Muscle of arm (tissue), 12 donors: ENCODE results near the gene SFTPB. TPM values are rescaled to one million over a fixed set of nuclear protein-coding genes. Genes with fewer than 3 reads are reported as not detected.
"Not testable (repeated sequence)": the region's sequence is repeated elsewhere in the genome, so short reads cannot be mapped to it uniquely, and the experiment has no call there.

Experiments
- DNase-seq: peaks from one replicate; pipeline ENCODE4 v3.0.0-alpha.2; 2013
- polyA plus RNA-seq, 12 donors: library from polyadenylated mRNA; unstranded; fragments of 120-200 nt; gene quantifications; one replicate each; pipeline ENCODE4 v1.2.1, GENCODE V29; 2013; ENCODE audit not compliant: insufficient read length in 12 of 12

The SFTPB gene
- polyA plus RNA-seq, 12 donors: 0.04 to 0.23 (median 0.08) TPM; not detected in 5

DNA sequence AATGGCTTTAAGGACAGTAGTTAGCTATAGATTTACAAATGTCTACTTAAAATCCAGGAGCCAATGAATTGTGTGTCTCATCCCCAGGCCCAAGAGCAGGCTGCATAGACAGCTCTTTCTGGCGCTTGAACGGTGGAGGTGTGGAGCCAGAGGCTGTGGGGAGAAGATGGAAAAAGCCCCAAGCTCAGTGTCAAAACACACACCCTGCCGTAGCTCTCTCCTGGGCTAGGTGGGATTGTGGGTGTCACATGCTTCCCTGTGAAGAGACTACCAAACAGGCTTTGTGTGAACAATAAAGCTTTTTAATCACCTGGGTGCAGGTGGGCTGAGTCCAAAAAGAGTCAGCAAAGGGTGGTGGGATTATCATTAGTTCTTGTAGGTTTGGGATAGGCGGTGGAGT is 10.6 kb downstream of the SFTPB start:
- DNase-seq: not testable (repeated sequence)

DNA sequence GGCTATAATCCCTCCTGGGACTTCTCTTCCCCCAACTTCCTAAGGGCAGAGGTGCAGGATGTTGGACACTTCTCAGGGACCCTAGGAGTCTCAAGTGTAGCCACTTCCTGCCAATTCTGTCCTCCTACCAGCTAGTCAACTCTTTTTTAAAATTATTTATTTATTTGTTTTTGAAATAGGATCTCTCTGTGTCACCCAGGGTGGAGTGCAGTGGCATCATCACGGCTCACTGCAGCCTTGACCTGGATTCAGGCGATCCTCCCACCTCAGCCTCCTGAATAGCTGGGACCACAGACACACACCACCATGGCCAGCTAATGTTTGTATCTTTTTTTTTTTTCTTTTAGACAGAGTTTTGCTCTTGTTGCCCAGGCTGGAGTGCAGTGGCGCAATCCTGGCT is 11.5 kb downstream of the SFTPB start:
- DNase-seq: no peak

DNA sequence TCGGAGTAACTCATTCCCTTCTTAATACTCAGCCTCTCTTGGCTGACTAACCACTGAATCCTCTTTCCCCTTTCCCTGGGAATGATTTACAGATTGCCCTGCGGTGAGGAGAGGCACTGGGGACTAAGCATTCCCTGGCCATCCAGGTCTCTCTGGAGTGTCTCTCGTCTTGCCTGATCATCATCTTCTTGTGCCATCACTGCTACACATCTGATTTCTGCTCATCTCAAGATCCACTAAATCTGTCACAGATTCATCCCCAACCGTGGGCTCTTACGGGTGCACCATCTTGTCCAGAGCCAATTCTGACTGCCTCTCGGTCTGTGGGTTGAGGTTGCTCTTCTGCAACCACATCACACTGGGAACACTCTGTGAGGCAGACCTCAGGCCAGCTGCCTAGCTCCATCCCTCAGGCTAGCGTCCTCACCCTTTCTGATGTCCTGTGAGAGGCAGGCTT is 12.0 kb downstream of the SFTPB start:
- DNase-seq: no peak

DNA sequence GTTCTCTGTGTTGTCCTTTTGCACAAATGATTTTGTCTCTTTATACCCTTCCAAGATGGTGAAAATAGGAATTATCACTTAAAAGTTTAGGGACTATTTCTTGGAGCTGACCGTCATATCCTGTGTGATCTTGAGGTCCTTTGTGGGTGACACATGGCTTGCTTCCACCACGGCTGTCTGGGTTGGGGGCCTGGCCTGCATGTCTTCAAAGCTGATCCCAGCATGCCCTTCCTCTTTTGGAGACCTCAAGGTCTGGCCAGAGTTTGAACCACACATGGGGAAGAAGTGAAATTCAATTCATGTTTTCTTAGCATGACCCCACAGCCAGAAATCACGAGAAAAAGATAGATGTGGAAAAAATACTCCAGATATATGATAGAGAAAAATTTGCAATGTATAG is 14.0 kb downstream of the SFTPB start:
- no peak for DNase-seq

DNA sequence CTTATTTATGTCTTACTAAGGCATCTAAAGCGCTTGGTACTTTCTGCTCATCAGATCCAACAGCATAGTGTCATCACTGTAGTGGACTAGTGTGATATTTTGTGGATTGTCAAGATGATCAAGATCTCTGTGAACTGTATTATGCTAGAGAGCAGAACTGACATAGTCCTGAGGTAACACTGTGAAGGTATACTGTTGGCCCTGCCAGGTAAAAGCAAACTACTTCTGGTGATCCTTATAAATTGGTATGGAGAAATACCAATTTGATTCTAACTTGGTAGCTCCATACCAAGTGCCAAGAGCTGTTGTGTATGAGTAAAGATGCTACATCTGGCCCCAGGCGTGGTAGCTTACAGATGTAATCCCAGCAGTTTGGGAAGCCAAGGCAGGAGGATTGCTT is 15.9 kb downstream of the SFTPB start:
- no peak for DNase-seq

DNA sequence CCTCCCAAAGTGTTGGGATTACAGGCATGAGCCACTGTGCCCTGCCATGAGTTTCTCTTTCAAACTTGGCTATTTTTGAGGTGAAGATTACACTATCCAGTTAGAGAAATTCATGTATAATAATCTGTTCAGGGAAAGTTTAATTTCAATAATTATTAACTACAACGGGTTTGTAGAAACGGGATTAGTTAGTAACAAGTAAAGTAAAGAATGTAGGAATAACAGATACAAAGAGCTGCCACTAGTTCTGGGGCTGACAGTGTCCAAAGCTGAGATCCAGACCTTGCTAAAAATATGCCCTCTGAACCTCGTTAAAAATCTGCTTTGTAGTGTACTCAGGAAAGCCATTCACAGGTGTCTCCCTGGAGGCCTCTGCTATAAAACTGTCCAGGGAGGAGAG is 16.9 kb downstream of the SFTPB start:
- DNase-seq: no peak

DNA sequence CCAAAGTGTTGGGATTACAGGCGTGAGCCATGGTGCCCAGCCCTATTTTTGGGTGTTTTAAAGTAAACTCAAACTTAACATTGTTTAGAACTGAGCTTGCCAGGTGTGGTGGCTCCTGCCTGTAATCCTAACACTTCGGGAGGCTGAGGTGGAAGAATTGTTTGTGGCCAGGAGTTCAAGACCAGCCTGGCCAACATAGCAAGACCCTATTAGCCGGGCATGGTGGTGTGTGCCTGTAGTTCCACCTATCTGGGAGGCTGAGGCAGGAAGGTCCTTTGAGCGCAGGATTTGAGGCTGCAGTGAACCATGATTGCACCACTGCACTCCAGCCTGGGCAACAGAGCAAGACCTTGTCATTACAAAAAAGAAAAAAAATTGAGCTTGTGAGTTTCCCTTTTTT is 17.5 kb downstream of the SFTPB start:
- no peak for DNase-seq

DNA sequence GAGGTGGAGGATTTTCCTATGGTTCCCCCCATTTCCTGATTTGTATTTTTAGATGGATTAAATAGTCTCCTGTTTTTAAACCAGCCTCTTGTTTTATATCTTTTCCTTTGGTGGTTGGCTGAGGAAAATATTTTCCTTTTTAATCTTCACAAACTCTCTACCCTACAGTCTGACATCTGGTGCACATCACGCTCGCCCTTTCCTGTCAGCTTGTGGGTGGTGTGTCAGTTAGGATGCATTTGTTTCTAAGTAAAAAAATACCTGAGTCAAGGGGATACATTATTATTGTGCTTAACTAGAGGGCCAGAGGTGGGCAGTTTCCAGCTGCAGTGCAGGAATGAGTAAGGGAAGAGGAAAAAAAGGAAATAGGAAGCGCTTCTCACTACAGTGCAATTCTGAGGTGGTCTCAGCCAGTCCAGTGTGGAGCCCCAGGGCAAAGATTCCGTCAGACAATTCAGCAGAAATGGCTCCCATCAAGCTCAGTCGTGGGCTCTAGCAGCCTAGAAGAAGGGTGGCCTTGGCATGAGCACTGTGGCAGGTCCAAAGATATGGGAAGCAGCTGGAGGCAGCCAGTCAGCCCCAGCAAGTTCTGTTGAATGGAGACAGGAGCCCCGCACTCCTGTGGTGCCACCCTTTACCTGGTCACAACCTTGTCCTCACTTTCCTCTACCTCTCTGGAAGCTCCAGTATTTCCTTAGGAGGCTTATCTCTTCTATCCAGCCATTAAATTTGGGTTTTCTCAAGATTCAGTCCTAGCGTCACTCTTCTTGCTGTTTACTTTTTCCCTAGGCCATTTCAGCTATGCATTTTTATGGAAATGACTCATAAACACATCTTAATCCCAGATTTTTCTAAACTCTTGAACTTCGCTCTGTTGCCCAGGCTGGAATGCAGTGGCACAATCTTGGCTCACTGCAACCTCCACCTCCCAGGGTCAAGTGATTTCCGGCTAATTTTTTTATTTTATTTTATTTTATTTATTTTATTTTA is 18.5 kb downstream of the SFTPB start:
- no peak for DNase-seq

DNA sequence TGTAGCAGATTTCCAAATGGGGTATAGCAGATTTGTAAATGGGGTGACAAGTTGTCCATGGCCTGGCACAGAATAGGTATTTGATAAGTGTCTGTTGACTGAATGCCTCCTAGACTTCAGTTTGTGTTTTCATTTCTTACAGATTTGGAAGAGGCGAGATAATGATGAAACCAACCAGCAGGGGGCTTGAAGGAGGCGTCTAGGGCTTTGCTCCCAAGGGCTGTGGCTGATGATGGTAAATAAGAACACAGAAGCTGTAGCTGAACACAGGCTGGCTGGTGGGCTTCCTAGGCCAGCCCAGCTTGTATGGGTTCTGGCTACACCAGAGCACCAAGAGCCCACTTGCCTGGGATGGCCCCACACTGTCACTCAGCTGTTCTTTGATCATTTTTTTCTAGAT is 19.4 kb downstream of the SFTPB start:
- no peak for DNase-seq

DNA sequence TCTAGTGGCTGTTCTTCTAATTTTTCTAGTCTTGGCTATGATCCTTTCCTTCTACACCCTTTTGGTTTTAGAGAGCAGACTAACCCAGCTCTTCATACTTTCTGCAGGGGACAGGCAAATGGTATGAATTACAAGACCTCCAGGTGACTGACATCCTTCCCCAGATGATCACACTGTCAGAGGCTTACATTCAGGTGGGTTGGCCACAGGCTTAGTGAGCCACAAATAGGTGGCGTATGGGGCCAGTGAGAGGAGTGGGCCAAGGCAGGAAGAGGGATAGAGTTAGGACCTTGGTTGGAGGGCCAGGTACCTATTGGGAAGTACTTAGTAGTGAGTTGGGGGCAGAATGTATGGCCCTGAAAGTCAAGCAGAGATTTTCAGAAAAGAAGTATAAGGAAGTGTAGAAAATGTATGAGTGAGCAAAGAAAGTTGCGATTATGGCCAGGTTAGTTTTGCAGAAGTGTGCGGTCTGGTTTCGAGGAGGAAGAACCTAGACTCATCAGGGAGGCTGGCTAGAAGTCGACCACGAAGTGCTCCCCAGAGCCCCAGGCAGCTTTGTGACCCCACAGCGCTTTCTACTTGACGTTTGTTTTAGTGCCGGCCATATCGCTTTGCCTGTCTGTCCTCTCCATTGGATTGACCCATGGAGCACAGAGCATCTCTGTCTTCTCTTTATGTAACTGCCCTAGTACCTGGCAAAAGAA is 20.0 kb downstream of the SFTPB start:
- DNase-seq: no peak

DNA sequence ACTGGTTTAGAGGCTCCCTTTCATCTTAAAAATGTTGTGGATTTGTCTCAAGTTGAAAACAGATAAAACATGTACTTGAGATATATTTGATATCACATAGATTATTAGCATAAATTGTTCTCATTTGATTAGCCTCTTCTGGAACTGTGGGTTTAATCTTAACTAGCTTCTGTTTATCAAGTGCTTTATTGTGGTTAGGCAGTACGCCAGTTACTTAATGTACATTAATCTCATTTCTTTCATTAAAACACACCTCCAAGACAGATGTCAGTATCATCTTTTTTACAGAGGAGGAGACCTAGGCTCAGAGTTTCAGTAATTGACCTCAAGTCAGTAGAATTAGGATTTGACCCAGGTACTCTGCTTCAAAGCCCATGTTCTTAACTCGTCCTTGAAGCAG is 21.8 kb downstream of the SFTPB start:
- DNase-seq: no peak

DNA sequence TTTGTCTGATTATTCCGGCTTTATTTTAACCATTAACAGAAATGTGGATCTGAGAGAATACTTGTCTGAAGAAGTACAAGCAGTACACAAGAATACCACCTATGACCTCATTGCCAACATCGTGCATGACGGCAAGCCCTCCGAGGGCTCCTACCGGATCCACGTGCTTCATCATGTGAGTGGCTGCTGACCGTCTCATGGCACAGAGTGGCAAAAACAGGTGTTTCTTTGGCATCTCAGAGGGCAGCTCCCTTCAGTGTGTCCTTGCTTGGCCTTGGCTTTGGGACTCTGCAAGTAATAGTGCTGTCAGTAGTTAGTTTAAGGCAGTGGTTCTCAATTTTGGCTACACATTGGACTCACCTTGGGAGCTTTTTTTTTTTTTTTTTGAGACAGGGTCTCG is 23.1 kb downstream of the SFTPB start:
- no peak for DNase-seq

DNA sequence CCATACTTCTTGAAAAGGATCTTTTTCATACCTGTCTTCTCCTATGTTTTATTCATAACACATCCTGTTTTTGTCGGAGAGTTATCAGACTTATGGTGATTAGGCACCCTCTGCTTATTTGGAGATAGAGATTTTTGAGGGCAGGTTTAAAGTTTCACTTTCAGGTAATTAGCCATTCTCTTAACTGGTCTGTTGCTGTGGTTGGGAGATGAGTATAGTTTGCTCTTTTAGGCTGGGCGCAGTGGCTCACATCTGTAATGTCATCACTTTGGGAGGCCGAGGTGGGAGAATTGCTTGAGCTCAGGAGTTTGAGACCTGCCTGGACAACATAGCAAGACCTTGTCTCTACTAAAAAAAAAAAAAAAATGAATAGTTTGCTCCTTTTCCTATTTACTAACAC is 25.3 kb downstream of the SFTPB start:
- no peak for DNase-seq

DNA sequence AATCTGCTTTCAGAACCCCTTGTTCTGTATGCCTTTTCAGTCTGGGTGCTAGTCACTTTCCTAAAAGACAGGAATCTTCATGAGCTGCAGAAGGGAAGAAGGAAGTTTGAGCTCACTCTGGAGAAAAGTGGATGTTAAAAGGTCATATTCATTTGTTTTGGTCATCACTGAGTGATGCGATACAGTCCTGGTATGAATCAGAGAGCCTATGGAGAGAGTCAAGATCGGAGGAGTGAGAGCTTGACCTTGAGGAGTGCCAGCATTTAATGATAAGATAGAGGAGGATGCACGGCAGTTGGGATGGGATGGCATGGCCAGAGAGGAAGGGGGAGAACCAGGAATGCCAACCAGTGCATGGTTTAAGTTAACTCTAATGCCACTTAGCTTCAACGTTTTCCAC is 32.4 kb downstream of the SFTPB start:
- no peak for DNase-seq

DNA sequence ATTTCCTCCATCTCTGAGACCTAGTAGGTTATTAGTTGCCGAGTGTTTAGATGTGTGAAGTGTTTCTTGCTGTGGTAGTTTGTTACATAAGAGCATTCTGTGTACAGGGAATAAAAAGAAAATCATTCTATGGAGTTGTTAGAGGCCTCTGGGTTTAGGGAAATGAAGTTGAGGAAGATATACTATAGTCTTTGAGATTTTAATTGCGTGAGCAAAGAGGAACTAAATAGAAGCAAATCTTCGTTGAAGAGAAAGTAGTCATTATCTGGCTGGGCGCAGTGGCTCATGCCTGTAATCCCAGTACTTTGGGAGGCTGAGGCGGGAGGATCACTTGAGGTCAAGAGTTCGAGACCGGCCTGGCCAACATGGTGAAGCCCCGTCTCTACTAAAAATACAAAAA is 33.0 kb downstream of the SFTPB start:
- no peak for DNase-seq

DNA sequence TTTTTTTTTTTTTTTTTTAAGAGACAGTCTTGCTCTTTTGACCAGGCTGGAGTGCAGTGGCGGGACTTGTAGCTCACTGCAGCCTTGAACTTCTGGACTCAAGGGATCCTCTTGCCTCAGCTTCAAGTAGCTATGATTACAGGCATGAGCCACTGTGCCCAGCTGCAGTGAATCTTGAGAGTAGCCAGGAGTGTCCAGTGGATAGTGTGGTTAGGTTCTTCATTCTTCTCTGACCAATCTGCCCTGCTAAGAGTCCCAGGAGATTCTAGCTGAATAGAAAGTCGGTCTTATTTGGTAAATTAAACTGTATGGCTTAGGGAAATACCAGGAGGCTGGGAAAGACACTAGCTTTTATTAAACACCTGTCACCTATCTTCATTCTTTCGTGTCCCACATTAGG is 36.7 kb downstream of the SFTPB start:
- no peak for DNase-seq

DNA sequence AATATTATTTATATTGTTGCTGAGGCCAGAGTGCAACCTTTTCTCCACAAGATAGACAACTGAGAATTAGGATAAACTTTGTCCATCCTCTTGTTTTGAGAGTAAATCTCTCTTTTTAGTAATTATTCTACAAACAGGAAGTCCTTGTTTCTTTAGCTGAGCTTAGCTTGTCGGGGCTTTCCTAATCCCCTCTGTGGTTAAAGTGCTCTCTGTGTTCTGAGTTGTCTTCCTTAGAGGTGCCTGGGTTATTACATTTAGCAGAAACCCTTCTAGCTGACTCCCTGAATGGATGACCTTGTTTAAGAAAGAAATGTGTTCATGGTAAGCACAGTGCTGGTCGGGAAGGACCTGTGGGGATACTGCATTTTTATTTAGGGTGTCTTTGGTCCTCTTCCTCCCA is 39.3 kb downstream of the SFTPB start:
- DNase-seq: no peak

DNA sequence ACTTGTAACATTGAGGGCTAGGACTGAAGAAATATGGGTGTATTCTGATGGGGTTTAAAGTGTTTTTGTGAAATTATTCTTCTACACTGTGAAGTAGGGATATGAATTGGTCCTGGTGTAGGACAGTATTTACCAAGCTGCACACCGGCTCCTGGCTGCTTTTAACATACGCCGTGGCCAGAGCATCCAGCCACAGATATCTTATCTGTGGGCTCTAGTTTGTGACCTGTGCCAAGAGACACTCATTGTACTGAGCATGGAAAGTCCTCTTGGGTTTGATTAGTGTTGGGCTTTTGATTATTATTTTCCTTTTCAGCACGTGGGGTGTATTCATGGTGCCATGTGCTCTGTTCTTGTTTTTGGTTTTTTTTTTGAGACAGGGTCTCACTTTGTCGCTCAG is 44.0 kb downstream of the SFTPB start:
- no peak for DNase-seq

DNA sequence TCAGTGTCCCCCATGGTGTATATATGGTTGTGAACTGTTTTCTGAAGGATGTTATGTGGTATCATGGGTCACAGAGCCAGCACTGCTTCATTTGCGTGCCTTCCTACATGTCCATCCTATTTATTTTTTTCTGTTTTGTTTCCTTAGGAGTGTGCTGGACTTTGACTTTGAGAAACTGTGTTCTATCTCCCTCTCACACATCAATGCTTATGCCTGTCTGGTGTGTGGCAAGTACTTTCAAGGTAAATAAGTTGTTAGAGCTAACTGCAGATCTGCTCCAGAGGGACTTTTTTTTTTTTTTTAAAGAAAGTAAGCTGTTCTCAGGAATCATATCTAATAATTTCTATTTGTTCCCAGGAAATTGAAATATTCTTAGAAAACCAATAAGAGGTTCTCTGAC is 46.7 kb downstream of the SFTPB start:
- no peak for DNase-seq

DNA sequence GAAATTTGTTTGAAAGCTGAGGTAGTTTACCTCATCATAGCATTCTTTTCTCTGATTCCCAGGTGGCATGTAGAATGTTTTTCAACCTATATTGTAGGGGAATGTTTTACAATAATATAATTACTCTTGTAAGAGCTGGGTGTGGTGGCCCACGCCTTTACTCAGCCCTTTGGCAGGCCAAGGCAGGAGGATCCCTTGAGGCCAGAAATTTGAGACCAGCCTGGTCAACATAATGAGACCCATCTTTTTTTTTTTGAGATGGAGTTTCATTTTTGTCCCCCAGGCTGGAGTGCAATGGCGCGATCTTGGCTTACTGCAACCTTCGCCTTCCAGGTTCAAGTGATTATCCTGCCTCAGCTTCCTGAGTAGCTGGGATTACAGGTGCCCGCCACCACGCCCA is 48.4 kb downstream of the SFTPB start:
- no peak for DNase-seq

DNA sequence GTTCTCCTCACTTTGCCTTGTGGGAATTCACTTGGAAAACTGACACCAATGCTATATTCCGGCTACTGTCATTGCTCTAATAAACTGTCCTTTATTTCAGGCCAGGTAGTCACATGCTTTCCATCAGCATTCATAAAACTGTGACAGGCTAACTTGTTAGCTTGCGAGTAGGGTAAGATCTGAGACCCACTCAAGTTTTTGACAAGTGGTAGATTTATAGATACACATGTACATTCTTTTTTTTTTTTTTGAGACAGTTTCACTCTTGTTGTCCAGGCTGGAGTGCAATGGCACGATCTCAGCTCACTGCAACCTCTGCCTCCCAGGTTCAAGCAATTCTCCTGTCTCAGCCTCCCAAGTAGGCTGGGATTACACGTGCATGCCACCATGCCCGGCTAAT is 50.3 kb downstream of the SFTPB start:
- DNase-seq: not testable (repeated sequence)

DNA sequence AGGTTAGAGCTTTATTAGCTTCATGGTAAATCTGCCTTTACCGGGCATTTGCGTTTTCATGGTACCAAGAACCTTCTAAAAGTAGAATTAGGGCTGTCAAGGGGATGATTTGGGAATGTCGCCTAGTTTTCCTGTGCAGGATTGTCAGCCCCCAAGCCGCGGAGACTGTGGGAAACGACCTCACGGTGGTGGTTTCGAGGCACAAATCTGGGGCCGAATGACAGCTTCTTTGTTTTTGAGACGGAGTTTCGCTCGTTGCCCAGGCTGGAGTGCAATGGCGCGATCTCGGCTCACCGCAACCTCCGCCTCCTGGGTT is 52.6 kb downstream of the SFTPB start:
- no peak for DNase-seq

DNA sequence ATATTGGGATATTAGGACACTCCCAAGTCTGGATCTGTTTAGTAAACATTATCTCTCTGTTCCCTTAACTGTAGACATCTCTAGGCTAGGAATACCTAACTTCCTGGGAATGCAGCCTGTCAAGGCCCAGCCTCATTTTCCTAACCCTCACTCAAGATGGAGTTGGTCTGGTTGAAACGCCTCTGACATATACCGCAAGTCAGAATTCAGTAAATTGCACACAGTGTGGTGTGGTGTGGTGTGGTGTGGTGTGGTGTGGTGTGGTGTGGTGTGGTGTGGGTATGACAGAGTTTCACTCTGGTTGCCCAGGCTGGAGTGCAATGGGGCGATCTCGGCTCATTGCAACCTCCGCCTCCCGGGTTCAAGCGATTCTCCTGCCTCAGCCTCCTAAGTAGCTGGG is 53.2 kb downstream of the SFTPB start:
- not testable (repeated sequence) for DNase-seq
